Thyroid gland (tissue), 4 donors: Measurements from ENCODE around the gene EIF1.
A peak's percentile ranks its signal among the peaks of the same experiment; 100 is the strongest.

Source experiments
- CTCF ChIP-seq, 6 experiments: fragments of 200-600 bp in 3 of 6; fragments of 450-650 bp in 3 of 6; sonication (generic) in 3 of 6; IDR thresholded peaks; one replicate each; pipeline ENCODE4 v1.5.1; 2016 to 2019; ENCODE audit warnings: antibody characterized with exemption in 6 of 6, mild to moderate bottlenecking in 2 of 6, inconsistent platforms in 1 of 6, moderate library complexity in 1 of 6
- POLR2A ChIP-seq, 2 donors: fragments of 450-650 bp; IDR thresholded peaks; one replicate each; pipeline ENCODE4 v1.6.1; 2017; ENCODE audit warnings: antibody characterized with exemption in 2 of 2, mild to moderate bottlenecking in 2 of 2, moderate library complexity in 1 of 2

GRCh38 chr17:41647940-41648410 lies 40.7 kb upstream of the EIF1 start:
- peak; percentile 77 to 97 (median 92) for TF ChIP-seq CTCF (IDR thresholded peaks at IDR 0.05)
- TF ChIP-seq POLR2A (IDR thresholded peaks at IDR 0.05), result no peak
